Vagina (tissue), 2 donors: ENCODE results near the gene PAK1. TPM values are rescaled to one million over a fixed set of nuclear protein-coding genes. Genes with fewer than 3 reads are reported as not detected.

Experiments
- DNase-seq, 2 donors: peaks; one replicate each; pipeline ENCODE4 v3.0.0-alpha.2; 2017; ENCODE audit errors: extremely low spot score in 2 of 2
- H3K27ac ChIP-seq: fragments of 200-600 bp; sonication (generic); one replicate; pipeline ENCODE4 v1.5.1; 2019
- H3K27me3 ChIP-seq: fragments of 200-600 bp; sonication (generic); one replicate; pipeline ENCODE4 v1.5.1; 2019
- H3K36me3 ChIP-seq, 2 donors: fragments of 200-600 bp; sonication (generic); one replicate each; pipeline ENCODE4 v1.5.1; 2017 to 2019
- H3K4me1 ChIP-seq: fragments of 200-600 bp; sonication (generic); one replicate; pipeline ENCODE4 v1.5.1; 2019
- H3K4me3 ChIP-seq, 2 donors: fragments of 200-600 bp; sonication (generic); 1 replicate in 1 of 2; 2 replicates in 1 of 2; pipeline ENCODE4 v1.5.1; 2016 to 2019
- H3K9me3 ChIP-seq: fragments of 200-600 bp; sonication (generic); one replicate; pipeline ENCODE4 v1.5.1; 2019
- CTCF ChIP-seq, 3 experiments: fragments of 450-650 bp in 2 of 3; fragments of 200-600 bp in 1 of 3; sonication (generic) in 1 of 3; IDR thresholded peaks; one replicate each; pipeline ENCODE4 v1.5.1; 2017 to 2019; ENCODE audit warnings: antibody characterized with exemption in 3 of 3, mild to moderate bottlenecking in 2 of 3, moderate library complexity in 2 of 3
- POLR2A ChIP-seq, 2 donors: fragments of 450-650 bp; IDR thresholded peaks; one replicate each; pipeline ENCODE4 v1.6.1; 2017; ENCODE audit warnings: antibody characterized with exemption in 2 of 2, mild to moderate bottlenecking in 2 of 2, moderate library complexity in 2 of 2
- POLR2AphosphoS5 ChIP-seq, 2 donors: sonication (generic); formaldehyde crosslinking; IDR thresholded peaks; one replicate each; pipeline ENCODE4 v1.9.0; 2017; ENCODE audit warnings: antibody characterized with exemption in 2 of 2, mild to moderate bottlenecking in 2 of 2, low read depth in 1 of 2; ENCODE audit not compliant: insufficient read depth in 1 of 2
- intact Hi-C: fragments of 100-400 bp; cut with DNase I; formaldehyde crosslinking; loops from one replicate; pipeline ENCODE4 v1.15.1; 2023
- total RNA-seq: library from RNA; depleted of rRNA; stranded (reverse); fragments of >200 nt; gene quantifications from one replicate; pipeline ENCODE4 v1.2.3, GENCODE V29; 2016

The PAK1 gene
- total RNA-seq, 1 donor from 2014 or later = 43.5 TPM

GRCh38 chr11:77411717-77412441, 62.0 kb downstream of the PAK1 start:
- peak in 1 of 2 donors; percentile 90 for DNase-seq
- intact Hi-C loops = no loop called here
- Histone ChIP-seq H3K27ac (peak overlapping the region; percentile 87), H3K4me3 (peak overlapping the region; percentile 59), H3K27me3 (no peaks in the 10 kb centered on the region), H3K36me3 (no peaks in the 10 kb centered on the region), H3K4me1 (peaks cover 38% of the 10 kb centered on the region), H3K9me3 (no peaks in the 10 kb centered on the region)
- TF ChIP-seq CTCF (IDR thresholded peaks at IDR 0.05) (no peak), POLR2A (IDR thresholded peaks at IDR 0.05) (peak in 1 of 2 donors; percentile 50), POLR2AphosphoS5 (IDR thresholded peaks at IDR 0.05; ENCODE audit: insufficient read depth in 1 of 2, low read depth in 1 of 2) (peak; percentile 60 to 89)

- Histone ChIP-seq H3K9me3 (no peaks in the 10 kb centered on the region), H3K27ac (peak overlapping the region; percentile 87), H3K27me3 (no peaks in the 10 kb centered on the region), H3K36me3 (no peaks in the 10 kb centered on the region), H3K4me1 (peaks cover 38% of the 10 kb centered on the region), H3K4me3 (peak overlapping the region; percentile 59)
- no peak for DNase-seq
- intact Hi-C loops = no loop called here
- no peak for TF ChIP-seq CTCF (IDR thresholded peaks at IDR 0.05)
- TF ChIP-seq POLR2A (IDR thresholded peaks at IDR 0.05) = no peak
- TF ChIP-seq POLR2AphosphoS5 (IDR thresholded peaks at IDR 0.05; ENCODE audit: insufficient read depth in 1 of 2, low read depth in 1 of 2) = no peak
Measured at GRCh38 chr11:77411137-77411707, 62.7 kb downstream of the PAK1 start.

- DNase-seq = no peak
- intact Hi-C loops = no loop called here
- Histone ChIP-seq H3K36me3 (no peaks in the 10 kb centered on the region), H3K4me1 (peaks cover 38% of the 10 kb centered on the region), H3K9me3 (no peaks in the 10 kb centered on the region), H3K27ac (peak overlapping the region; percentile 87), H3K4me3 (peak overlapping the region in 1 of 2 donors; percentile 14), H3K27me3 (no peaks in the 10 kb centered on the region)
- TF ChIP-seq POLR2AphosphoS5 (IDR thresholded peaks at IDR 0.05; ENCODE audit: insufficient read depth in 1 of 2, low read depth in 1 of 2) (no peak), POLR2A (IDR thresholded peaks at IDR 0.05) (no peak), CTCF (IDR thresholded peaks at IDR 0.05) (no peak)
Measured at GRCh38 chr11:77410076-77410827, 63.6 kb downstream of the PAK1 start.

- no peak for TF ChIP-seq CTCF (IDR thresholded peaks at IDR 0.05)
- no peak for TF ChIP-seq POLR2AphosphoS5 (IDR thresholded peaks at IDR 0.05; ENCODE audit: insufficient read depth in 1 of 2, low read depth in 1 of 2)
- no peak for TF ChIP-seq POLR2A (IDR thresholded peaks at IDR 0.05)
- H3K9me3 ChIP-seq = no peaks in the 10 kb centered on the region
- no peak for DNase-seq
- no peaks in the 10 kb centered on the region for H3K36me3 ChIP-seq
- intact Hi-C loops = no loop called here
- H3K27ac ChIP-seq = no peak overlapping the region
- H3K4me1 ChIP-seq = peaks cover 38% of the 10 kb centered on the region
- H3K4me3 ChIP-seq = no peak overlapping the region
- no peaks in the 10 kb centered on the region for H3K27me3 ChIP-seq
Measured at GRCh38 chr11:77409046-77409445, 64.8 kb downstream of the PAK1 start.
